Epithelial cell of proximal tubule (primary cell): ENCODE results near the gene EFL1. TPM values are rescaled to one million over a fixed set of nuclear protein-coding genes. Genes with fewer than 3 reads are reported as not detected.

Experiments used
- DNase-seq: peaks from one replicate; pipeline ENCODE4 v3.0.0-alpha.2; 2011; ENCODE audit warnings: low read depth
- H3K4me3 ChIP-seq: 2 replicates; pipeline ENCODE4 v1.5.1; 2011; ENCODE audit warnings: low read depth, mild to moderate bottlenecking, low read length
- total RNA-seq: library from RNA; depleted of rRNA; stranded (reverse); fragments of >200 nt; gene quantifications from 2 replicates; pipeline ENCODE4 v1.2.3, GENCODE V29; 2015
- TF ChIP-seq, protein P1 (sequence below): conservative IDR thresholded peaks from 2 replicates; pipeline ENCODE4 v1.5.1; 2012; ENCODE audit warnings: low read depth, mild to moderate bottlenecking, low read length

EFL1 gene
- total RNA-seq, 1 donor from 2014 or later = 16.6 TPM

DNA sequence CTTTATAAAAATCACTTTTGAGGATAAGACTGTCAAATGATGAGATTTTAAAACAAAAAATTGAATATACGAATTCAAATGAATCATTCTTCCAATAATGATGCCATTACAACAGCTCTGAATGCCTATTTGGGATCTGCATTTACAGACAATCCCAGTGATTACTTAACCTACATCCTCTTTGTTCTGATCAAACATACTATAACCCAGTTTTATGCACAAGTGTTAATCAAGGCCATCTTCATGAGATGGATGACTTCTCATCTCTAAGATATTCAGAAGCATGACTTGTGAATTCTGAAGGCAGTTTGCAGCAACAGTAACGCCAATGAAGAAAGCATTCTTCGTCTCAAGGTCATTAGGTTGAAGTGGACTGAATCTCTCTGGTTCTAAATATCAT lies 126.4 kb downstream of the EFL1 start:
- TF ChIP-seq, protein P1, sequence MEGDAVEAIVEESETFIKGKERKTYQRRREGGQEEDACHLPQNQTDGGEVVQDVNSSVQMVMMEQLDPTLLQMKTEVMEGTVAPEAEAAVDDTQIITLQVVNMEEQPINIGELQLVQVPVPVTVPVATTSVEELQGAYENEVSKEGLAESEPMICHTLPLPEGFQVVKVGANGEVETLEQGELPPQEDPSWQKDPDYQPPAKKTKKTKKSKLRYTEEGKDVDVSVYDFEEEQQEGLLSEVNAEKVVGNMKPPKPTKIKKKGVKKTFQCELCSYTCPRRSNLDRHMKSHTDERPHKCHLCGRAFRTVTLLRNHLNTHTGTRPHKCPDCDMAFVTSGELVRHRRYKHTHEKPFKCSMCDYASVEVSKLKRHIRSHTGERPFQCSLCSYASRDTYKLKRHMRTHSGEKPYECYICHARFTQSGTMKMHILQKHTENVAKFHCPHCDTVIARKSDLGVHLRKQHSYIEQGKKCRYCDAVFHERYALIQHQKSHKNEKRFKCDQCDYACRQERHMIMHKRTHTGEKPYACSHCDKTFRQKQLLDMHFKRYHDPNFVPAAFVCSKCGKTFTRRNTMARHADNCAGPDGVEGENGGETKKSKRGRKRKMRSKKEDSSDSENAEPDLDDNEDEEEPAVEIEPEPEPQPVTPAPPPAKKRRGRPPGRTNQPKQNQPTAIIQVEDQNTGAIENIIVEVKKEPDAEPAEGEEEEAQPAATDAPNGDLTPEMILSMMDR = no peak
- H3K4me3 ChIP-seq = no peak overlapping the region
- DNase-seq = no peak

DNA sequence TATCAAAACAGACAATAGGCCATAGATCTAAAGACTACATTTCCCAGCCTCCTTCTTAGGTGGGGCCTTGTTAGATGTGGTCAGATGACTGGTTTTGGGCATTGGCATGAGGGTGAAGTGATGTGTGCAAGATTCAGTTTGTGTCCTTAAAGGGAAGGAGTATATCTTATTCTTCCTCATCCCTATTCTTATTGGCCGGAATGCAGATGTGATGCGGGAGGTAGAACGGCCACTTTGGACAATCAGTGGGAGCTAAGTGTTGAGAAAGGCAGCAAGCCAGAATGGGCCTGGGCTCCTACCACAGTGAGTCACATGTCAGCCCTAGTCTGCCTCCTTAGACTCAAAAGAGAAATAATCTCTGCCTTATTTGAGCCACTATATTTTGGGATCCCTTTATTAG lies 126.9 kb downstream of the EFL1 start:
- no peak overlapping the region for H3K4me3 ChIP-seq
- DNase-seq = no peak
- TF ChIP-seq, protein P1 = no peak

DNA sequence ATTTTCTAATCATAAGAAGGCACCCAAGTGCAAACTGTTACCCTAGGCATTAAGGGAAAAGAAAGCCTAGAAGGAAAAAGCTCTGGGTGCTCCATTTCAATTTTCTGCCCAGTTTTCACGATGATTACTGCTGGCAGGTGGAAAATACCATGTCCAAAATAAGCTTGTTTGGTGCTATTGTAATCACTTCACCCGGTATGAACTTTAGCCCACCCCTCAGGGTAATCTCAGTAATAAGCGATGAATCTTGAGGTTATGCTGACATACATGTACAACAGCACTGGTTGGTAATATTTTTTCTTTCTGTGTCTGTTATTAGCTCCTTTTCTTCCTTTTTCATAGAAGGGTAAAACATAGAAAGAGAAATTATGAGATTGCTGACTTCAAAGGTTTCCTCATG lies 128.1 kb downstream of the EFL1 start:
- no peak overlapping the region for H3K4me3 ChIP-seq
- no peak for DNase-seq
- TF ChIP-seq, protein P1 = no peak

GRCh38 chr15:82133251-82133650 lies 129.3 kb downstream of the EFL1 start:
- no peak overlapping the region for H3K4me3 ChIP-seq
- DNase-seq = no peak
- TF ChIP-seq, protein P1 = no peak

DNA sequence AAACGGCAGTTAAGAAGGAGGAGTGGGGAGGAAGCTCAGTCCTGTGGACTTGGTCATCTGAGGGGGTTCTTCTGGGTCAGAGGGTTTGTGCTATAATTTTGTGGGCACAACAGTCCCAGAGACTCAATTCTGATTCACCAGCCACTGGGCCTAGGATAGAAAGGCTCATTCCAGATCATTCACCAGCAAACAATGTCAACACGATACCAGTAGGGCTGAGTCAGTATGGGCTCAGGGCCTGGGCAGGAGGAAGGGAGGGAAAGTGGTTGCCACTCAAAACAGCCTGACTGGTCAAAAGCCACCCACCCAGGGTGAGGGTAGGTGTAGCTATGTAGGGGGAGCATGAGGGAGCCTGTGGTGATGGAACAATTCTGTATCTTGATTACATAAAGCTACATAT lies 129.8 kb downstream of the EFL1 start:
- TF ChIP-seq, protein P1 = no peak
- DNase-seq = peak; percentile 76
- H3K4me3 ChIP-seq = no peak overlapping the region

DNA sequence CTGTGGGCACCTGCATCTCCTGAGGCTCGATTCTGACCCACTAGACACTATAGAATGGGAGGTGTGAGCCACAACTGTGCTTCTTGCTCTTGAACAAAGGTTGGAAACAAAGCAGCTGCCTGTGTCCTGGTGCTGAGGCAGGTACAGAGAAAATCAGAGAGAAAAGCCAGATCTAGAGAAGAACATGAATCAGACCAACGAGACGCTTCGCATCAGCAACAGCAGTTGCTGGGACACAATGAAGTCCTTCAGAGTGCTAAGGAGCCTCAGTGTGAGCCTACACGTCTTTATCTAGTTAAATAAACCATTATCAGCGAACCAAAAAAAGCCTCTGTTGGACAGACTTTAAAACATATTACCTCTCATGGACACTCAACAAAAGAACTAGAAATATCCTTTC lies 130.4 kb downstream of the EFL1 start:
- TF ChIP-seq, protein P1 = no peak
- no peak for DNase-seq
- no peak overlapping the region for H3K4me3 ChIP-seq

GRCh38 chr15:82130248-82130647 lies 132.3 kb downstream of the EFL1 start:
- no peak overlapping the region for H3K4me3 ChIP-seq
- no peak for DNase-seq
- TF ChIP-seq, protein P1 = no peak
